ENCODE results near the gene RPL35.

DNA sequence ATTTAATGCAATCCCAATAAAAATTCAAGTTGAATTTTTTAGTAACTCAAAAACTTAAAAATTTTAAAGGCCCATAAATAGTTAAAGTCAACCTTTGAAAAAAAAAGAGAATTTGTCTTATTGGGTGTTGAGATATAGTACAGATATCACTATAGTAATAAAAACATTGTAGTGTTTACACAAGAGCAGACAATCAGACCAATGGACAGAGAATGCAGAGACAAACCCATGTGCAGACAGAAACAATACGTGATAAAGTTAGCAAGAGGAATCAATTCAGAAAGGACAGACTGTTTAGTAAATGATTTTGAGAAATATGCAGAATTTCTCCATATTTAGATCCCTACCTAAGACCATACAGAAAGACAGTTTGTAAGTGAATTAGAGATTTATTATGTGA lies 45.2 kb upstream of the RPL35 start:
- TF ChIP-seq EZH2phosphoT487 (IDR thresholded peaks at IDR 0.05; ENCODE audit: borderline replicate concordance): no peak
- TF ChIP-seq, protein P1, sequence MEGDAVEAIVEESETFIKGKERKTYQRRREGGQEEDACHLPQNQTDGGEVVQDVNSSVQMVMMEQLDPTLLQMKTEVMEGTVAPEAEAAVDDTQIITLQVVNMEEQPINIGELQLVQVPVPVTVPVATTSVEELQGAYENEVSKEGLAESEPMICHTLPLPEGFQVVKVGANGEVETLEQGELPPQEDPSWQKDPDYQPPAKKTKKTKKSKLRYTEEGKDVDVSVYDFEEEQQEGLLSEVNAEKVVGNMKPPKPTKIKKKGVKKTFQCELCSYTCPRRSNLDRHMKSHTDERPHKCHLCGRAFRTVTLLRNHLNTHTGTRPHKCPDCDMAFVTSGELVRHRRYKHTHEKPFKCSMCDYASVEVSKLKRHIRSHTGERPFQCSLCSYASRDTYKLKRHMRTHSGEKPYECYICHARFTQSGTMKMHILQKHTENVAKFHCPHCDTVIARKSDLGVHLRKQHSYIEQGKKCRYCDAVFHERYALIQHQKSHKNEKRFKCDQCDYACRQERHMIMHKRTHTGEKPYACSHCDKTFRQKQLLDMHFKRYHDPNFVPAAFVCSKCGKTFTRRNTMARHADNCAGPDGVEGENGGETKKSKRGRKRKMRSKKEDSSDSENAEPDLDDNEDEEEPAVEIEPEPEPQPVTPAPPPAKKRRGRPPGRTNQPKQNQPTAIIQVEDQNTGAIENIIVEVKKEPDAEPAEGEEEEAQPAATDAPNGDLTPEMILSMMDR (conservative IDR thresholded peaks at IDR 0.05; ENCODE audit: low read length): no peak
